ENCODE measurements around the gene ZNF408.
"Not testable (repeated sequence)": the region's sequence is repeated elsewhere in the genome, so short reads cannot be mapped to it uniquely, and the experiment has no call there.

Gene ZNF408

DNA sequence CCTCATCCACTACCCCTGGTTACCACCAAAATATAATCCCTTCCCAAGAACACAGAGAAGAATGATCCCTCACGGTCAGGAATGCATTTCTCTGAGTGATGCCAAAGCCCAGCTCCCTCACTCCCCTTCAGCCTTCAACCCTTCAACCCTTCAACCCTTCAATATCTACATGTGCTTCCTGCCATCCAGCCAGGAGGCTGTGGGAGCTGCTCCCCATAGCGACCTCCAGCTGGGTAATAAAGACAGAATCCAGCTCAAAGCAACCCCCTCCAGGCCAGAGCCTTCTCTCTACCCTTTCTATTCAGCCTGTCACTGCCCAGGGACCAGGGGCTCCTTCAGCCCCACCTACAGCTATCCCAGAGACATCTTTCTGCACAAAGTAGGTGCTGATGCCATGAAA, 3.1 kb upstream of the ZNF408 start:
- no peak for DNase-seq (ENCODE audit: low read depth)

DNA sequence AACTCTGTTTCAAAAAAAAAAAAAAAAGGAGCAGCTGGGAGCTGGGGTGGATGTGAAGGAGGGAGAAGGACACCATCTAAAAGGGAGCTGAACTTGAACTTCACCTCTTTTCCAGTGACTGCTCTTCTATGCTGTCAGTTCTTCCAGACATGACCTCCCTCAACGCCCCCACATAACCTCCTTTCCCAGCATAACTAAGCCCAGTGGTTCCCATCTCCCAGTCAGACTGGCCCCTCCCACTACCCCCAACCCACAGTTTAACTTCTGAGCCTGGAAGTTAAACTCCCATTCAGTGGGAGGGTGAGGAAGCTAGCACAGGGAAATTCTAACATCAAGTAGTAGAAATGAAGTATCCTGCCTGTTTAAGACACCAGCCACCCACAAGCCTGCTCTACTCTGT, 2.2 kb upstream of the ZNF408 start:
- DNase-seq (ENCODE audit: low read depth): no peak

DNA sequence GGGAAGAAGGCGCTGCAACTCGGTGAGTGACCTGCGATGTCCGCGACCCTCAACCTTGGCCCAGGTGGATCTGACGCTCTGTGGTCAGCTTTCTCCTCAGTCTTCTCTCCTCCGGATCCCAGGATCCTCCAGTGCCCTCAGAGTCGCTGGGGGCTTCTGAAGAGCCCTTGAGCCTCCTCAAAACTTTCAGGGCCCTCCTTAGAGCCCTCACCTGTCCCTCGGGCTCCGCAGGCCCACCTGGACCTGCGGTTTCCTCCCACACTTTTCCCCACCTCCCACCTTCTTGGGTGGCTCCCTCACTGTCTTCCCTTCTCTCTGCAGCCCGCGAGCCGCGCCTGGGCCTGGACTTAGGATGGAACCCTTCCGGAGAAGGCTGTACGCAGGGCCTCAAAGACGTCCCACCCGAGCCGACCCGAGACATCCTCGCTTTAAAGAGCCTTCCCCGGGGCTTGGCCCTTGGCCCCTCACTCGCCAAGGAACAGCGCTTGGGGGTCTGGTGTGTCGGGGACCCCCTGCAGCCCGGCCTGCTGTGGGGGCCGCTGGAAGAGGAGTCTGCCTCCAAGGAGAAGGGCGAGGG, 335 bp downstream of the ZNF408 start:
- no peak for DNase-seq (ENCODE audit: low read depth)

DNA sequence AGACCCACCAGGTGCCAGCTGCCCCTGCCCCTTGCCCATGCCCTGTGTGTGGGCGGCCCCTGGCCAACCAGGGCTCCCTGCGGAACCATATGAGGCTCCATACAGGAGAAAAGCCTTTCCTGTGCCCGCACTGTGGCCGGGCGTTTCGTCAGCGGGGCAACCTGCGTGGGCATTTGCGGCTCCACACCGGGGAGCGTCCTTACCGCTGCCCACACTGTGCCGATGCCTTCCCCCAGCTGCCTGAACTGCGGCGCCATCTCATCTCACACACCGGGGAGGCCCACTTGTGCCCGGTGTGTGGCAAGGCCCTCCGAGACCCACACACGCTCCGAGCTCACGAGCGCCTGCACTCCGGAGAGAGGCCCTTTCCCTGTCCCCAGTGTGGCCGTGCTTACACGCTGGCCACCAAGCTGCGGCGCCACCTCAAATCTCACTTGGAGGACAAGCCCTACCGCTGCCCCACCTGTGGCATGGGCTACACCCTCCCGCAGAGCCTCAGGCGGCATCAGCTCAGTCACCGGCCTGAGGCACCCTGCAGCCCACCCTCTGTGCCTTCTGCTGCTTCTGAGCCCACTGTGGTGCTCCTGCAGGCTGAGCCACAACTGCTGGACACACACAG, 4.3 kb downstream of the ZNF408 start:
- no peak for DNase-seq (ENCODE audit: low read depth)

DNA sequence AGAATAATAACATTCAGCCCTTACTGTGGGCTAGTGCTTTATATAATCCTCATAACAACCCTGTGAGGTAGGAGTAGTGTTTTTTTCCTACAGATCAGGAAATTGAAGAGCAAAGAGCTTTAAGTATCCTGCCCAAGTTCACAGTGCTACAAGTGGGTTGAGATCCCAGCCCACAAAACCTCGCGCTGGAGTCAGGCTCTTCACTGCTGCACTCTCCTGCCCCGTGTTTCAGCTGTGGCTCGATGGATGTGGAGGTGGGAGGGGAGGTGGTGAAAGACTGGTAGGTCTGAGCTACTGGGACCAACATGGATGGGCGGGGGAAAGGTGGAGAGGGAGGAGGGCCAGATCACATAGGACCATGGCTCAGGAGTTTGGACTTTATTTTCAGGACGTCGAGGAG, 6.1 kb downstream of the ZNF408 start:
- DNase-seq (ENCODE audit: low read depth): no peak

DNA sequence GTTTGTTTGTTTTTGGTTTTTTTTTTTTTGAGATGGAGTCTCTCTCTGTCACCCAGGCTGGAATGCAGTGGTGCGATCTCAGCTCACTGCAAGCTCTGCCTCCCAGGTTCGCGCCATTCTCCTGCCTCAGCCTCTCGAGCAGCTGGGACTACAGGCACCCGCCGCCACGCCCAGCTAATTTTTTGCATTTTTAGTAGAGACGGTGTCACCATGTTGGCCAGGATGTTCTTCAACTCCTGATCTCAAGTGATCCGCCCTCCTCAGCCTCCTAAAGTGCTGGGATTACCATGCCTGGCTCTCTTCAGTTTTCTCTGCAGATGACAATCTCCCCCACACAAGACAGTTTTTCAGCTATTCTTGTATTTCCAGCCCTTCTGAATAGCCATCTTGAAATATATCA, 8.5 kb downstream of the ZNF408 start:
- DNase-seq (ENCODE audit: low read depth): not testable (repeated sequence)

DNA sequence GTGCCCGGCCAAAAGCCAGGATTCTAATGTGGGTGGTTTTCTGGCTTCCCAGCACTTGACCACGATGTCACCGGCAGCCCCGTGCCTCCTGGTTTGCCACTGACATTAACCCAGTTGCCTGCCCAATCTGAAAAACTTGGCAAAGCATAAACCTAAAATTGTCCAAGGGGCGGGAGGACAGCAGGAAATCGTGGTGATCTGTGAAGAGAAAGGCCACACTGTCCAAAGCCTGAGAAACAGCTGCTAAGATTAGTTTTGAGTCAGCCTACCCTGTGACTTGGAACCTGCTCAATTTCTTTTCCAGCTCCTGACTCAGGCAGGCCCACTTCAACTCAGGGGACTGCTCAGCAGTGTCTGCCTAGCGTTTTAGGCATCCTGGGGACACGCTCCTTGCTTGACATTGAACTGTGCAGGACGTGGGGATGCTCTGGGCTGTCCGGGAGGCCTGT, 10.0 kb downstream of the ZNF408 start:
- DNase-seq (ENCODE audit: low read depth): no peak

DNA sequence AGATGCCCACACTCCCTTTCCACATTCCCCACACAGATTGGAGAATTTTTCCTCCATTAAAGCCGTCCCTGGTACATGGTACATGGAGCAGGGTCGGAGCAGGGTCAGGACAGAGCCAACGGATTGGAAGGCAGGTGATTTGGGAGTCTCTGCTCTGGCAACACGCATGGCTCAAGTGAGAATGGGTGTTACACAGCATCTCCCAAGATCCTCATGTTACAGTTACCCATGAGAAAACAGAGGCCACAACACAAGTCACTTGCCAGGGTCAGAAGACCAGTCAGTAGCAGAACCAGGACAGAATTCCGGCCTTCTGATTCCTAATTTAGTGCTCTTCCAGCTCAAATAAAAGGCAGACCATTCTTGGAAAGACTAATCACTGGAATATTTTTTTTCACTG, 10.5 kb downstream of the ZNF408 start:
- DNase-seq (ENCODE audit: low read depth): no peak

DNA sequence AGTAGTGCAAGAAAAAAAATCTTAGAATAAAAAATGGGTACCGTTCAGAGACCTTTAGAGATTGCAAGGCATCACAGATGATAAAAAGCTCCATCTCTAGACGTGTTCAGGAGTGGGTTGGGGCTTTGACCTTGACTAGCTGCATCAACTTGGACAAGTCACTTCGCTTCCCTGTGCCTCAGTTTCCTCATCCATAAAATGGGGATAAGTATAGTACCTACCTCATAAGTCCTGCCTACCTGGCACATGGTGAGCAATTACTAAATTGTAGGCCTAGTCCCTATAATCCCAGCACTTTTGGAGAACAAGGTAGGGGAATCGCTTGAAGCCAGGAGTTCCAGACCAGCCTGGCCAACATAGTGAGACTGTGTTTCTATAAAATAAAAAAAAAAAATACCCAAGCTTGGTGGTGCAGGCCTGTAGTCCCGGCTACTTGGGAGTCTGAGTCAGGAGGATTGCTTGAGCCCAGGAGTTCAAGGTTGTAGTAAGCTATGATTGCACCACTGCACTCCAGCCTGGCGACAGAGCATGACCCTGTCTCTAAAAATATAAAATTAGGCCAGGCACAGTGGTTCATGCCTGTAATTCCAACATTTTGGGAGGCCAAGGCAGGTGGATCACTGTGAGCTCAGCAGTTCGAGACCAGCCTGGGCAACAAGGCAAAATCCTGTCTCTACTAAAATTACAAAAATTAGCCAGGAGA, 12.2 kb downstream of the ZNF408 start:
- DNase-seq (ENCODE audit: low read depth): no peak

DNA sequence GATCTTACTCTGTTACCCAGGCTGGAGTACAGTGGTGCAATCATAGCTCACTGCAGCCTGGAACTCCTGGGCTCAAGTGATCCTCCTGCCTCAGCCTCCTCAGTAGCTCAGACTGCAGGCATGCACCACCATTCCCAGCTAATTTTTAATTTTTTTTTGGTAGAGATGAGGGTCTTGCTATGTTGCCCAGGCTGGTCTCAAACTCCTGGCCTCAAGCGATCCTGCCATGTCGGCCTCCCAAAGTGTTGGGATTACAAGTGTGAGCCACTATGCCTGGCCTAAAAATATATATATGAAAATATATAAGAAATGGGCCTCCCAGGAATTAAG, 17.0 kb downstream of the ZNF408 start:
- DNase-seq (ENCODE audit: low read depth): not testable (repeated sequence)

DNA sequence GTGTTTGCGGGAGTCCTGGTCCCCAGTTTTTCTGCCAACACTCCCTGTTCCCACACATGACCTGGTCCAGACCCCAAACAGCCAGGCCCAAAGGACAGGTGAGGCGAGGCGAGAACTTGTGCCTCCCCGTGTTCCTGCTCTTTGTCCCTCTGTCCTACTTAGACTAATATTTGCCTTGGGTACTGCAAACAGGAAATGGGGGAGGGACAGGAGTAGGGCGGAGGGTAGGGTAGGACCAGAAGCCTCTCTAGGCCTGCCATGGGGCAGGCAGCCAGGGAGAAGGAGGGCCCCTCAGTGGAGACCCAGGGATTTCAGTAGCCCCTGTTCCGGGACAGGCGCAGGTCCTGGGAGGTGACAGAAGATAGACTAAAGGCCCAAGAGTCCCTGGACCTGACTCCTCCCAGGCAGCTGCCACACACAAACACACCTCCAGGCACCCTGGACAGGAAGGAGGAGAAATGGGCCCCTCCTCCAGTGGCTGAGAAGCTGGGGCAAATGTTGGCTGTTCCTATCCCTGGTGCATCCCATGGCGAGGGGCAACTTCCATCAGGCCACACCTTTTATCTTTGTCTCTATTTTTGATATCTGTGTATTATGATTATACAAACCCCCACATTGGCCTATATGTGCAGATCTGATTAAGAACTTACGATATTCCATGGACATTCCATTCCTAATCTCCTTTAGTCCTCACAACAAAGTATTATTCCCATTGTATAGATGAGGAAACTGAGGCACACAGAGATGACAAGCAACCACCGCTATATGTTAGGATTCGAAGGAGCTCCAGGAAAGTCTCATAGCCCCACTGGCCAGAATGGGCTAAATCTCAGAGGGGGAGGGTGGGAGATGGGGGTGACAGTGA, 17.6 kb downstream of the ZNF408 start:
- DNase-seq (ENCODE audit: low read depth): no peak

DNA sequence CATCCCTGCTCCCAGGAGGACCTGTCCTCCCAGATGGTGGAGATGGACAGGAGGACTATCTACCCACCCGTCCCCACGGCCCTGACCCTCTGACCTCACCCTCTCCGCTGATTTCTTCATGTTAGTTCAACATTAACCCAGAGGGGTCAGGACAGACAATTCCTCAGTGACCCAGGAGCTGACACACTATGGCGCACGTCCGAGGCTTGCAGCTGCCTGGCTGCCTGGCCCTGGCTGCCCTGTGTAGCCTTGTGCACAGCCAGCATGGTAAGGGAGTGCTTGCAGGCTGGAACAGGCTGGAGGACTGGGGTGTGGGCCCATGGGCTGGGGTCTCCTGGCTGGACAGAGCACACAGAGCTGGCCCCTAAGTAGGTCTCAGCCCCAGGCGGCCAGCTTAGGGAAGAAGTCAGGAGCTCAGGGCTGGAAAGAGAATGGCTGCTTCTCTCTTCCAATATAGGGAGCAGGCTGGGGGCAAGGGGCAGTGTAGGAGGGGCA, 18.3 kb downstream of the ZNF408 start, which contains the start of gene F2:
Gene F2, plus strand, starts transcription at position 166 of the 495 bp plus-strand sequence. Its CDS starts 23 bp downstream, at position 189.
- DNase-seq (ENCODE audit: low read depth): no peak

DNA sequence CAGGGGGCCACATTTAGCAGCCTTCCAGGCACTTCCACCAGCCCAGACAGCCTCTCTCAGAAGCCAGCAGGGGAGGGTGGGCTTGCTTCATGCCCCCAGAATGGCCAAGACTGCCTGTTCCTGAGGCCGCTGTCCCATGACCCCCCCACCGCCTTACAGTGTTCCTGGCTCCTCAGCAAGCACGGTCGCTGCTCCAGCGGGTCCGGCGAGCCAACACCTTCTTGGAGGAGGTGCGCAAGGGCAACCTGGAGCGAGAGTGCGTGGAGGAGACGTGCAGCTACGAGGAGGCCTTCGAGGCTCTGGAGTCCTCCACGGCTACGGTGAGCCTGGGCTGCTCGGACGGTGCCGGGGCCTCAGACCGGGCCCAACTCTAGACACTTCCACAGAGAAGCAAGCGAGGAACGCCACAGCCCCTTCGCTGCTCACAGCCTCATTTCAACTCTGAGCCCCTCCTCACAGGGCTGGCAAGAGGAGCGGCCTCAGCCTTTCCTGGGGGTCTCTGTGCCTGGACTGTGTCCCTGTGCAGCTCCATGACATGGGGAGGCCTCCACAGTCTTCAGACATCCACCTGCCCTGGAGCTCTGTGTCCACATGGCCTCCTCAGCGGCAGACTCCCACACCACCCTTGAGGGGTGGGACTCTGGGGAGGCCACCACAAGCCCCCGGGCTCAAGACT, 18.9 kb downstream of the ZNF408 start:
- no peak for DNase-seq (ENCODE audit: low read depth)

DNA sequence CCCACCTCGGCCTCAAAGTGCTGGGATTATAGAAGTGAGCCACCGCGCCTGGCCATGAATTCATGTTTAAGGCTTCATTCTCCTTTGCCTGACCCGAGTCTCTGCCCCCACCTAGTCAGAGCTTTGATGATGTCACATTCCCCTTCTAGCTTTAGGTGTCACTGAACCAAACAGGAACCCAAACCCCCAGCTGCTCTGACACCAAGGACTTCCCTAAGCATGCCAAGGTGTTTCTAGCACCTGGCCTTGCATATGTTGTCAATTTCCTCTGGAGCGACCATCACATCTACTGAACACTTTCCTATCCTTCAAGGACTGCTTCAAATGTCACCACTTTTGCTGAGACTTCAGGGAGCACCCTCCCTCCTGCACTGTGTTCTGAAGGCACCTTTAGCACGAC, 20.5 kb downstream of the ZNF408 start:
- DNase-seq (ENCODE audit: low read depth): no peak

DNA sequence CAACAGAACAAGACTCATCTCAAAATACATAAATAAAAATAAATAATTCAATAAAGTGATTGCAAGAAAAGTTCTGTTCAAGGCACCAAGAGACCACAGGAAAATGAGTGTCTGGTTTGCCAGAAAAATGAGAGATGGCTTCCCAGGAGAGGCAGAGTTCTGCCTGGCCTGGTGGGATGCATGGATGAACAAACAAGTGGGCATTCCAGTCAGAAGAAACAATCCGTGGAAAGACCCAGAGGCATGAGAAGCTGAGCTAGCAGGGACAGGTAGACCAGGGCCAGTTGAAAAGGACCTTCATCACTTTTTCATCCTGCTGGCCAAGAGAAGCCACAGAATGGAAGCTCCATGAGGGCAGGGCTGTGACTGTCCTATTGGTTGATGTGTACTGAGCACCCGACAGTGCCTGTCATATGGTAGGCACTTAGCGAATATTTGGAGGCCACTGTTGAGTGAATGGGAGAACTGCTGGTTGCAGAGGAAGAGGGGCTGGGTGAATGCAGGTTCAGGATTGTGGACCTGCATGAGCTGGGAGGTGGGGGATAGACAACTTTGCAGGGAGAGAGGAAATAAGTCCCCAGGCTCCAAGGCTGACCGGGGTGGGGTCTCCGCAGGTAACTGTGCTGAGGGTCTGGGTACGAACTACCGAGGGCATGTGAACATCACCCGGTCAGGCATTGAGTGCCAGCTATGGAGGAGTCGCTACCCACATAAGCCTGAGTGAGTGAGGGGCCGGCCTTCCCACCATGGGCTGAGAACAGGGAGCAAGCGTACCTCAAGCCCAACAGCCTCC, 21.9 kb downstream of the ZNF408 start:
- no peak for DNase-seq (ENCODE audit: low read depth)

DNA sequence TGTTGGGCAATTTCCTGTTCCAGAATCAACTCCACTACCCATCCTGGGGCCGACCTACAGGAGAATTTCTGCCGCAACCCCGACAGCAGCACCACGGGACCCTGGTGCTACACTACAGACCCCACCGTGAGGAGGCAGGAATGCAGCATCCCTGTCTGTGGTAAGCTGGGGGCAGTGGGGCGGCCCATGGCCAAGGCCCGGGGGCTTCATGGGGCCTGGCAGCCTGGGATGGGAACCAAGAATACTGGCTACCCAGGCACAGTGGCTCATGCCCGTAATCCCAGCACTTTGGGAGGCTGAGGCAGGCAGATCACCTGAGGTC, 22.5 kb downstream of the ZNF408 start:
- DNase-seq (ENCODE audit: low read depth): no peak

DNA sequence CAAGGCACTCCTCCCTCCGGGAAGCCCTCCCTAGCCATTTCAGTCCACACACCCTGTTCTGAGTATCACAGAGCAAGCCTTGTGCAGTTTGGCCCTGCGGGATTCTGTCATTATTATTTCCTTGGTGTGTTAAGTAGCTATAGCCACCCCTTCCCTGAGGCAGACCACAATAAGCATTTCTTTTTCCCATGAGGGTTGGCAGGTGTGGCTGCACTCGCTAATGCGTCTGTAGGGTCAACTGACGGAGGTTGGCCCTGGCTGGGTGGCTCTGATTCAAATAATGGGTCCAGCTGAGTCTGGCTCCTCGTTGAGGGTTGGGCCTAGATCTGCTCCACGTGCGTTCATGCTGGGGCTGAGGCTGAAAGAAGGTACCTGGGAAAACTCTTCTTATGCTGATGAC, 23.3 kb downstream of the ZNF408 start:
- DNase-seq (ENCODE audit: low read depth): no peak

DNA sequence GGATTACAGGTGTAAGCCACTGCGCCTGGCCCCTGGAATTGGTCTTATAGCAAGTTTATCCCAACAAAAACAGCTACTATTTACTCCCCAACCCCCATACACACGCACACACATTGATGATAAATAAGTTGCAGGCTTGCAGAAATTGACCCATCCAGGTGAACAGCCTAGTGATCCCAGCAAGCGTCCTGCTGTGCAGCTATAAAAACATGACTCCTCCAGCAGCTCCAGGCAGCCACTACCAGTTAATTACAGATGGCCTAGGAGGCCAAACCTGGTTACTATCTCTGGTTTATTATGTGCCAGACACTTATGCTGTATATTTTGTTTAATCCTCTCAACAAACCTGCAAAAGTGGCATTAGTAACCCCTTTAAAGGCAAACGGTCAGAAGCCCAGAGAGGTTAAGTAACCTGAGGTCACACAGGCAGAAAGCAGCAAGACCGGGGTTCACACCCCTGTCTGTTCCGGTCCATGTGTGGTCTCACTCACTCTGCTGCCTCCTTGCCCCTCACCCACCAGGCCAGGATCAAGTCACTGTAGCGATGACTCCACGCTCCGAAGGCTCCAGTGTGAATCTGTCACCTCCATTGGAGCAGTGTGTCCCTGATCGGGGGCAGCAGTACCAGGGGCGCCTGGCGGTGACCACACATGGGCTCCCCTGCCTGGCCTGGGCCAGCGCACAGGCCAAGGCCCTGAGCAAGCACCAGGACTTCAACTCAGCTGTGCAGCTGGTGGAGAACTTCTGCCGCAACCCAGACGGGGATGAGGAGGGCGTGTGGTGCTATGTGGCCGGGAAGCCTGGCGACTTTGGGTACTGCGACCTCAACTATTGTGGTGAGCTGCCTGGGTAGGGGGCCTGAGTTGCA, 24.7 kb downstream of the ZNF408 start:
- DNase-seq (ENCODE audit: low read depth): no peak

DNA sequence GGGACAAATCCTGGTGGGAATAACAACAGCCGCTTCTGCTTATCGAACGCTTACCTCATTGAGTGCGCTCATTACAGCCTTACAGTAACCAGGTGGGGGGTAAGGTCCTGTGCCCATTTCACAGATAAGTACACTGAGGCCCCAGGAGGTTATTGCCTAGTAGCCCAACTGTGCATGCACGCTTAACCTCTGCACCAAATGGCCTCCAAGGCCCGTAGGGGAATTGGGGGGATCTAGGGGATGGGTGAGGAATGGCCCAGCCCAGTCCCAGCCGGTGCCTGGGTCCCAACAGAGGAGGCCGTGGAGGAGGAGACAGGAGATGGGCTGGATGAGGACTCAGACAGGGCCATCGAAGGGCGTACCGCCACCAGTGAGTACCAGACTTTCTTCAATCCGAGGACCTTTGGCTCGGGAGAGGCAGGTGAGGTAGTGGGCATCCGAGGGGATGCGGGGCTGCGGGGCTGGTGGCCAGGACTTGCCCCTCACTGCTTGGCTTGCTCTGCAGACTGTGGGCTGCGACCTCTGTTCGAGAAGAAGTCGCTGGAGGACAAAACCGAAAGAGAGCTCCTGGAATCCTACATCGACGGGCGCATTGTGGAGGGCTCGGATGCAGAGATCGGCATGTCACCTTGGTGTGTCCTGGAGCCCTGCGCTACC, 25.5 kb downstream of the ZNF408 start:
- no peak for DNase-seq (ENCODE audit: low read depth)

Data from T-helper 22 cell (primary cell).